HG03060 (cell line): Measurements from ENCODE around the gene CD163.
"Not testable (repeated sequence)": the region's sequence is repeated elsewhere in the genome, so short reads cannot be mapped to it uniquely, and the experiment has no call there.

Experiments
- ATAC-seq: cut with Tn5 transposase; IDR thresholded peaks from one replicate; pipeline ENCODE4 v1.9.1; 2021; ENCODE audit warnings: low read depth, moderate number of reproducible peaks; ENCODE audit not compliant: unreplicated experiment

The CD163 gene

DNA sequence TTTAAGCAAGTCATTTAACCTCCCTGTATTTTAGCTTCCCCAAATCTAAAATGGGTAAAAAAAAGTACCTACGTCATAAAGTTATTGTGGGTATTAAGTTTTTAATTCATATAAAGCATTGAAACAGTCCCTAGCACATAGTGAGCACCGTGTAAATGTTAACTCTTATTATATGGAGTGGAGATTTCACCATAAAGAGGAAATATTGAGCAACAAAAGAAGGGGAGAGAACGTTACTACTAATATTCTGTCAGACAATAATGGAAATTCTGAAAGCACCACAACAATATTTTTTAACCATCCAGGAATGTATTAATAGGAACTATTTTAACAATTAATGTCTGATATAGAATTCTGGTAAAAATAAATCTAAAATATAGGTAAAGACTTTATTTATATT lies 51.8 kb downstream of the CD163 start:
- no peak for ATAC-seq

GRCh38 chr12:7450667-7451066 lies 52.9 kb downstream of the CD163 start:
- no peak for ATAC-seq

DNA sequence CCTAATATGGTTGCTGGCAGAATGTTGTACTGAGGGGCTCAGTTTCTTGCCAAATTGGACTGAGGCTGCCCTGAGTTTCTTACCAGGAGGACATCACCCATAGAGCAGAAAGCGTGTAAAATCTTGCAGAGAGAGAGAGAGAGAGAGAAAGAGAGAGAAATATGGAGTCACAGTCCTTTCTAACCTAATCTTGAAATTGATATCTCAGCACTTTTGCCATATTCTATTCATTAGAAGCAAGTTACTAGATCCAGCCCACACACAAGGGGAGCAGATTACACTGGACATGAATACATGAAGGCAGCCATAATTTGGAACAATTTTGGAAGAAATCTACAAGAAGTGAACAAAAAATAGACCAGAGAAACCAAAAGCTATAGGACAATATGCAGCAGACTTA lies 55.5 kb downstream of the CD163 start:
- no peak for ATAC-seq

DNA sequence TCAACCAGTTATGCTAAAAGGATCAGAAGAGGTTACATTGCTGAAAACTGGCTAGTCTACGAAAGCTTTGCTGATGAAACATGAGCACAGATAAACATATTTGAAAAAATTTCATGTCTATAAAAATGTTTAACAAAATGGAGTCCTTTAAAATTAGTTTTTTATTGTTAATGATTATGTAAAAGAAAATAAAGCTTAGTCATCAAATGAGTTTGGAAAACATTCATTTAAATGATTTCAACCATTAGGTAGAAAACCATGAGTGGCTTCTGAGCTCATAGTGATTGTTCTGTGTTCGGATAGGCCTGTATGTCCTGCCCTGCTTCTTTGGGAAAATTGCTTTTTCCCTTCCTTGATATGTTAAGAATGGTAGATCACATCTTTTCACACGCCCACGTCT lies 59.0 kb downstream of the CD163 start:
- no peak for ATAC-seq

DNA sequence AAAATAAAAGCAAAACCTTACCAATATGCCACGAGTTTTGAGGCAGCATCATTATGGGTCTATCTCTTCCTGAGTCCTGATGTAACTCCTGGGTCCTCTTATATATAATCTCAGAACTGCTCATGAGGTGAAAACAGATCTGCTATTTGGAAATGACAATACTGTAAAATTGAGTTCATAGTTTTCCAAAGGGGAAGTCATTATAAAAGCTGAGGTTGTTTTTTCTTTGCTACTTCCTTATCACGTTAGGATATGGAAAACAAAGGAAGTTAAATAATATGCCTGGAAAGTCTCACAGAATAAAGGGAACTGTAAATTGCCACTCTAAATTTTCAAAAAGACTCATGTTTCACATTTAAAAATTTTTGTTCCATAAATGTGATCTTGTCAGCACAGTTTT lies 59.5 kb downstream of the CD163 start, which contains the start of gene CD163L1:
Gene CD163L1, minus strand, starts transcription at position 78 of the 400 bp plus-strand sequence. Its CDS starts 26 bp downstream, at position 52.
- no peak for ATAC-seq

DNA sequence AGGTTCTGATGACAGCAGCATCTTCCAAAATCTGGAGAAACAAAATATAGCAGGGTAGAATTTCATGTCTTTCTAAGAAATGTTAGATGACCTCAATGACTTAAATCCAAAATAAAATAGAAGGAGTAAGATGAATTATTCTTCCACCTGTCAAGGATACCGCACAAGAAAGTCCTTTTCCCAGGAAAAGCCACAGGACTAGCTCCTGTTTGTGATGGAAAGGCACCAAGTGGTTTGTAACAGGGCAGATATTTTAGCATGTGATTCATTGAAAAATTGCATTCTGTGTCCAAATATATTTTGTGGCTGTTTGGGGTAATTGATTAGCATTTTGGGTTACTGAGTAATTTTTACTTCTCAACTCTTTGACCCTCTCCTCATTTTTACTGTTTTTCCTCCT lies 62.4 kb downstream of the CD163 start:
- ATAC-seq, result no peak

DNA sequence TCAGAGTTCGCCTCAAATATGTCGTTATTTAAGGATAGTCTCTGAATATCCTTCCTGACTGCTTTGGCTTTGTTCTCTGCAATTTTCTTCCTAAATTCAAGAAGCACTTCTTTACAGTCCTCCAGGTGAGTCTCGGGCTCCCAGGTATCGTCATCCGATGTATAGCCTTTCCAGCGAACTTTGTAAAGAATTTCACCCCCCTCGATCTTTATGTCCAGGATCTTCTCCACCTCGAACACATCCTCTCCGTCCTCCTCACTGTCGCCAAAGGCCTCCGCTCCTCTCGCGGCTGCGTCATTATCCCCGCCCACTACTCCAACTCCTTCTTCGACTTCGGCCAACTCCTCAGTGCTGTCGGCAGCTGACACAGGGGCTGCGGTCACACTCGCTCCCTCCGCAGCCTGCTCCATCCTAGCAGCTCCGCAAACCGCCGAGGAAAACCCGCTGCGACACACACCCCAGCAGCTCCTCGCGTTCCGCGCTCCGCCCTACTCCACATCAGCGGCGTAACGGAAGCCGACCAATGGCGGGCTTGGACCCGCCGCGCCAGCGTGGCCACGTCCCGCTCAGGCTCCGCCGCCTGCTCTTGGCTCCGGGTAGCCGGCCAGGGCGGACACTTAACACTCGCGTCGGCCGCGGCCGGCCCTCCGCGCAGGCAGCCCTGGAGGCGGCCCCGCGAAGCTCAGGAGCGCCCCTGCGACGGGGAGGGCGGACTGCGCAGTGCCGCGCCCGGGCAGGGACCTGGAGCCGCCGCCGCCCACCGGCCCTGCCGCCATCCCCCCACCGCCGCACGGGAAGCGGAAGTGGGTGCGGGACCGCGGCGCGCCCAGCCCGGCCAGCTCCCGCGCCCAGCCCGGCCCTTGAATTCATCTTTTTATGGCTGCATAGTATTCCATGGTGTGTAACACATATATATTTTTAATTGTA lies 63.7 kb downstream of the CD163 start:
- ATAC-seq, result no peak

DNA sequence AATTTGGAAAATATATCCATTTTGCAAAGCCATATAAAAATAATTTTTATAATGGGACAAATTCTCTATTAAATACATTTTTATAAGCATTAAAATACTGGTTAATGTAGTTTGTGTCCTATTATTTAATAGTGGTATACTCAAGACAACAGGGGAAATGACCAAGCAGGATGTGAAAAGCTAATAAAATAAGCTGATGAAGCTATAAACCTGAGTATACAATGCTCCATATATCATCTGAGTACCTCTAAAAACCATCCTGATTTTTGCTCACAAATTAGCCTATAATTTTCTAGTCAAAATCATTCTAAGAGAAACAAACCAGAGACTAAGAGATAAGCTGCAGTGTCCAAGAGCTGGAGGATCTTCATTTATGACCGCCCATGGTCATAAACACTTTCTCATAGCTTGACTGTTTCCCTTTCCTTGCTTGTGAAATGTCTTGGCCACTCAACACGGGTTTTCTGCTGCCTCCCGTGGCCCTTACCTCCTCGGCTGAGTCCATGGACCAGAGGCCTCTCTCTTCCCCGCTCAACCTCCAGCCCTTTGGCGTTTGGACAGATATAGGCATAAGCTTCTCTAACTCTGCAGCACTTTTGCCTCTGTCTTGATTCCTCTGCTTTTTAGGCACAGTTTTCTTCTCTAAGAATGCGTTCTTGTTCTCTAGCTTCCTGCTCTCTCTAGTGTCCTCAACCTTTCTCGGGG lies 65.1 kb downstream of the CD163 start:
- ATAC-seq, result not testable (repeated sequence)

GRCh38 chr12:7437494-7437893 lies 66.1 kb downstream of the CD163 start:
- ATAC-seq, result not testable (repeated sequence)

DNA sequence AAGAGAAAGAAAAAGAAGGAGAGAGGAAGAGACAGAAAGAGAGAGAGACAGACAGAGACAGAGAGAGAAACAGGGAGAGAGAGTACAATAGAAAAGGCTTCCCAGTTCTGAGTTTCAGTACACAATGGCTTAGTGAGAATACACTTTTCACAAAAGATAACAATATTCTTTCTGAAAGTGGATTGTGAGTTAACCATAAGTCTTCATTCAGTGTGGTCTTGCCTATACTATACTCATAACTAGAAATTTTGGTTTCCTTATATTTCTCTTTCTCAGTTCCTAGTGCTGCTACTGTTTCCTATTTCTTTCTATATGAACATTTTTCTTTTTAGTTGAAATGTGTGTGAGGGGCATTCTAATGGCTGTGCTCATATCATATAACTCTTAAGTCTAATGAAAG lies 68.9 kb downstream of the CD163 start:
- ATAC-seq, result no peak

DNA sequence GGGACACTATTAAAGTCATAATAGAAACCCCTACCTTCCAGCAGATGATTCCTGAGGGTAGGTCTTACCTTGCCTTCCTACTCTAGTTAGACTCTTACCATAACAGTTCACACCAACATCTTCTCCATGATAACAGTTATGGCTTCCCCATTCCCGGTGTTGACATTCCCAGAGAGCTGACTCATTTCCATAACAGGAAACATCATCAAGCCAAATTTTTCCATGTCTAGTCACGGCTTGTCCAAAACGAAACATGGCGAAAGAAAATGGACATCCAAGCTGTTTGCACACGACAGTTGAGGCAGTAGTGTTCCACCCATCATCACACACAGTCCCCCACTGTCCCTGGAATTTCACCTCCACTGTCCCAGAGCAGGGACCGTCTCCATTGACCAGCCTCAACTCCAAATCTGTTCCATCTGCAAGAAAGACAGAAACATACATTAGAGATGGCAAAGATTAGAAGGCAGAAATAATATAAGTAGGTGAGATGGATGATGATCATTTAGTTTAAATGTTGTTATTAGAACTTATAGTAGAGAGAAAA lies 70.2 kb downstream of the CD163 start:
- no peak for ATAC-seq

GRCh38 chr12:7431993-7432685 lies 71.4 kb downstream of the CD163 start:
- ATAC-seq, result no peak
